H1 (cell line): ENCODE data around the gene IGSF23. TPM values are rescaled to one million over a fixed set of nuclear protein-coding genes. Genes with fewer than 3 reads are reported as not detected.

Experiments used
- CTCF ChIA-PET: fragments of 300-600 bp; sonication (Branson Sonifier 250); formaldehyde crosslinking; loops from one replicate; lab custom pipeline; 2021; ENCODE audit not compliant: partially characterized antibody; lab: Charles Lee
- POLR2A ChIA-PET: fragments of 300-600 bp; sonication (Branson Sonifier 250); formaldehyde crosslinking; loops from one replicate; lab custom pipeline; 2021; ENCODE audit warnings: inconsistent platforms; ENCODE audit not compliant: partially characterized antibody; lab: Charles Lee
- DNase-seq, 2 experiments: peaks; one replicate each; pipeline versions ENCODE4 v3.0.0 to v3.0.0-alpha.2; 2010 to 2022; ENCODE audit warnings: low spot score in 2 of 2, low read depth in 1 of 2, mixed read lengths in 1 of 2
- FAIRE-seq: peaks from 2 replicates; lab custom pipeline; 2011; peaks lifted over from hg19 to GRCh38; lab: Jason Lieb, UNC
- H2AFZ ChIP-seq: 2 replicates; pipeline ENCODE4 v1.8.1; 2012; ENCODE audit warnings: low read length, inconsistent platforms
- H2AK5ac ChIP-seq: 2 replicates; pipeline ENCODE4 v1.6.1; 2013; ENCODE audit warnings: low read depth, low read length
- H2BK120ac ChIP-seq: replicated peaks from 2 replicates; pipeline ENCODE3; 2013; ENCODE audit warnings: low read depth, low read length, inconsistent platforms
- H2BK12ac ChIP-seq: 2 replicates; pipeline ENCODE4 v1.6.1; 2013; ENCODE audit warnings: low read depth, low read length
- H2BK15ac ChIP-seq: 2 replicates; pipeline ENCODE4 v1.6.1; 2013; ENCODE audit warnings: low read length
- H2BK20ac ChIP-seq: 2 replicates; pipeline ENCODE4 v1.6.1; 2013; ENCODE audit warnings: low read length
- H2BK5ac ChIP-seq: 2 replicates; pipeline ENCODE4 v1.6.1; 2013; ENCODE audit warnings: low read depth, low read length
- H3K14ac ChIP-seq: 2 replicates; pipeline ENCODE4 v1.6.1; 2013; ENCODE audit warnings: inconsistent platforms; ENCODE audit not compliant: insufficient read length
- H3K18ac ChIP-seq: 2 replicates; pipeline ENCODE4 v1.6.1; 2013; ENCODE audit warnings: low read length; ENCODE audit errors: extremely low read depth
- H3K23ac ChIP-seq: 2 replicates; pipeline ENCODE4 v1.6.1; 2013; ENCODE audit warnings: inconsistent platforms; ENCODE audit not compliant: insufficient read length
- H3K23me2 ChIP-seq: 2 replicates; pipeline ENCODE4 v1.6.1; 2013; ENCODE audit warnings: low read depth, low read length
- H3K27ac ChIP-seq: 2 replicates; pipeline ENCODE4 v1.6.1; 2011; ENCODE audit warnings: low read depth, low read length, inconsistent platforms
- H3K27me3 ChIP-seq, 4 experiments: replicated peaks in 1 of 4; 1 replicate in 1 of 4; 2 replicates in 3 of 4; pipeline versions ENCODE4 v1.6.1 to v1.8.1; 2011 to 2013; ENCODE audit warnings: low read length in 3 of 4, mild to moderate bottlenecking in 3 of 4, inconsistent platforms in 2 of 4, mixed read lengths in 2 of 4, moderate library complexity in 1 of 4; ENCODE audit not compliant: control insufficient read depth in 3 of 4, insufficient read depth in 3 of 4; ENCODE audit errors: extremely low read depth in 1 of 4
- H3K36me3 ChIP-seq, 4 experiments: 2 replicates each; pipeline versions ENCODE4 v1.6.1 to v1.8.1; 2011 to 2013; ENCODE audit warnings: mild to moderate bottlenecking in 4 of 4, low read length in 3 of 4, moderate library complexity in 2 of 4, control low read depth in 1 of 4, inconsistent platforms in 1 of 4; ENCODE audit not compliant: insufficient read depth in 4 of 4, control insufficient read depth in 2 of 4
- H3K4ac ChIP-seq: replicated peaks from 2 replicates; pipeline ENCODE3; 2013; ENCODE audit warnings: low read length, low read depth, mixed read lengths, inconsistent platforms; ENCODE audit not compliant: insufficient read length
- H3K4me1 ChIP-seq, 4 experiments: replicated peaks in 1 of 4; 1 replicate in 1 of 4; 2 replicates in 3 of 4; pipeline versions ENCODE4 v1.6.1 to v1.8.1; 2011 to 2013; ENCODE audit warnings: low read length in 3 of 4, inconsistent platforms in 2 of 4, mixed read lengths in 1 of 4; ENCODE audit not compliant: insufficient read depth in 4 of 4, control insufficient read depth in 3 of 4
- H3K4me2 ChIP-seq, 2 experiments: 2 replicates each; pipeline versions ENCODE4 v1.6.1 to v1.8.1; 2011 to 2013; ENCODE audit warnings: low read depth in 2 of 2, low read length in 2 of 2, control low read depth in 1 of 2, inconsistent platforms in 1 of 2, mild to moderate bottlenecking in 1 of 2; ENCODE audit not compliant: insufficient read depth in 1 of 2
- H3K4me3 ChIP-seq, 4 experiments: fragments of 200-600, 300-600 bp in 1 of 4; sonication (generic), shearing (Covaris generic), sonication (Bioruptor Twin) in 1 of 4; 2 replicates each; pipeline versions ENCODE4 v1.5.1 to v1.8.1; 2011 to 2016; ENCODE audit warnings: low read length in 4 of 4, low read depth in 3 of 4, control low read depth in 2 of 4, inconsistent platforms in 2 of 4, mild to moderate bottlenecking in 2 of 4, mixed read lengths in 1 of 4, moderate library complexity in 1 of 4; ENCODE audit not compliant: insufficient read depth in 2 of 4; ENCODE audit errors: extremely low read depth in 1 of 4
- H3K56ac ChIP-seq: replicated peaks from 2 replicates; pipeline ENCODE3; 2013; ENCODE audit warnings: low read depth, mild to moderate bottlenecking, mixed read lengths, low read length, inconsistent platforms; ENCODE audit not compliant: insufficient read length
- H3K79me1 ChIP-seq: 2 replicates; pipeline ENCODE4 v1.6.1; 2013; ENCODE audit warnings: low read depth, low read length, control low read depth
- H3K79me2 ChIP-seq, 2 experiments: 2 replicates each; pipeline versions ENCODE4 v1.6.1 to v1.8.1; 2012 to 2013; ENCODE audit warnings: low read length in 2 of 2, mild to moderate bottlenecking in 2 of 2, inconsistent platforms in 1 of 2; ENCODE audit not compliant: insufficient read depth in 2 of 2, control insufficient read depth in 1 of 2
- H3K9ac ChIP-seq, 4 experiments: replicated peaks in 1 of 4; 1 replicate in 1 of 4; 2 replicates in 3 of 4; pipeline versions ENCODE4 v1.6.1 to v1.8.1; 2011 to 2013; ENCODE audit warnings: low read depth in 3 of 4, low read length in 3 of 4, control low read depth in 2 of 4, mild to moderate bottlenecking in 2 of 4, moderate library complexity in 2 of 4, inconsistent platforms in 1 of 4; ENCODE audit errors: extremely low read depth in 1 of 4
- H3K9me3 ChIP-seq, 2 experiments: 2 replicates each; pipeline versions ENCODE4 v1.6.1 to v1.8.1; 2012 to 2013; ENCODE audit warnings: mild to moderate bottlenecking in 2 of 2, moderate library complexity in 2 of 2, control low read depth in 1 of 2, inconsistent platforms in 1 of 2, low read depth in 1 of 2, low read length in 1 of 2, mixed read lengths in 1 of 2; ENCODE audit not compliant: insufficient read depth in 2 of 2
- H4K20me1 ChIP-seq, 2 experiments: replicated peaks in 1 of 2; 2 replicates each; pipeline versions ENCODE3 to v1.8.1; 2011 to 2013; ENCODE audit warnings: inconsistent platforms in 2 of 2, low read length in 2 of 2, mild to moderate bottlenecking in 1 of 2; ENCODE audit not compliant: insufficient read depth in 2 of 2, control insufficient read depth in 1 of 2
- H4K5ac ChIP-seq: 2 replicates; pipeline ENCODE4 v1.6.1; 2013; ENCODE audit warnings: low read length, low read depth, mixed read lengths, inconsistent platforms; ENCODE audit not compliant: insufficient read length
- H4K8ac ChIP-seq: 2 replicates; pipeline ENCODE4 v1.8.0; 2013; ENCODE audit warnings: mild to moderate bottlenecking, moderate library complexity, low read length, inconsistent platforms; ENCODE audit not compliant: insufficient read depth; ENCODE audit errors: extremely low read depth
- H4K91ac ChIP-seq: replicated peaks from 2 replicates; pipeline ENCODE3; 2013; ENCODE audit warnings: low read length, mixed read lengths, inconsistent platforms; ENCODE audit not compliant: insufficient read length
- CBX8 ChIP-seq: fragments of 300-800, 300-1000 bp; sonication (generic); IDR thresholded peaks from 2 replicates; pipeline ENCODE4 v1.7.1; 2016; ENCODE audit warnings: low read depth, low read length, borderline replicate concordance
- CHD2 ChIP-seq: IDR thresholded peaks from 2 replicates; pipeline ENCODE4 v1.6.1; 2012; ENCODE audit warnings: low read length, improper control_type of control experiment
- GTF2F1 ChIP-seq: IDR thresholded peaks from 2 replicates; pipeline ENCODE4 v1.6.1; 2012; ENCODE audit warnings: low read depth, low read length, improper control_type of control experiment, borderline replicate concordance
- PHF8 ChIP-seq: fragments of 200-600 bp; sonication (generic); conservative IDR thresholded peaks from 2 replicates; pipeline ENCODE4 v1.7.1; 2012; ENCODE audit warnings: low read depth, mild to moderate bottlenecking, inconsistent platforms, low read length, moderate library complexity
- TAF7 ChIP-seq: optimal IDR thresholded peaks from 2 replicates; pipeline ENCODE3; 2011; ENCODE audit warnings: low read depth, mild to moderate bottlenecking, inconsistent platforms, low read length, moderate library complexity, borderline replicate concordance
- WGBS, 2 experiments: shearing (Covaris generic) in 1 of 2; methylation state at CpG; one replicate each; pipeline versions ENCODE4 v1.1.6 to v1.1.7; 2013 to 2015; ENCODE audit warnings: low lambda C conversion rate in 2 of 2, mixed read lengths in 2 of 2, inconsistent platforms in 1 of 2, low coverage in 1 of 2, missing lambda C conversion rate in 1 of 2; ENCODE audit not compliant: insufficient replicate concordance in 2 of 2, insufficient coverage in 1 of 2, insufficient read length in 1 of 2; ENCODE audit errors: extremely low coverage in 1 of 2, missing lambda C conversion rate in 1 of 2; 5-methylcytosine and 5-hydroxymethylcytosine counted together
- polyA plus RNA-seq, 7 experiments: library from polyadenylated mRNA; depleted of rRNA in 3 of 7; stranded (reverse) in 5 of 7; unstranded in 2 of 7; fragments of >200 nt in 5 of 7; fragments of 200-250 nt in 2 of 7; gene quantifications; 1 replicate in 5 of 7; 2 replicates in 1 of 7; 4 replicates in 1 of 7; pipeline versions ENCODE4 v1.2.1 to v1.2.3, GENCODE V29; 2011 to 2013; ENCODE audit warnings: missing spikeins in 2 of 7, mixed read lengths in 2 of 7
- total RNA-seq: library from RNA; stranded (reverse); fragmentation: NEBNext Ultra II Directional; extraction: Animal tissue kit (Norgen Biotek cat#: 25700); gene quantifications from 2 replicates; pipeline ENCODE4 v1.2.1, GENCODE V29; 2021
- TF ChIP-seq, protein P1 (sequence below): IDR thresholded peaks from 2 replicates; pipeline ENCODE4 v1.6.1; 2012; ENCODE audit warnings: low read length, inconsistent platforms
- TF ChIP-seq, protein P2 (sequence below): IDR thresholded peaks from 2 replicates; pipeline ENCODE4 v1.6.1; 2011; ENCODE audit warnings: low read length, improper control_type of control experiment

IGSF23 gene
- total and polyA plus RNA-seq, 2 of the 8 experiments (the other 6 are each of a cell fraction or from before 2014, with no cell fraction given) = not detected

DNA sequence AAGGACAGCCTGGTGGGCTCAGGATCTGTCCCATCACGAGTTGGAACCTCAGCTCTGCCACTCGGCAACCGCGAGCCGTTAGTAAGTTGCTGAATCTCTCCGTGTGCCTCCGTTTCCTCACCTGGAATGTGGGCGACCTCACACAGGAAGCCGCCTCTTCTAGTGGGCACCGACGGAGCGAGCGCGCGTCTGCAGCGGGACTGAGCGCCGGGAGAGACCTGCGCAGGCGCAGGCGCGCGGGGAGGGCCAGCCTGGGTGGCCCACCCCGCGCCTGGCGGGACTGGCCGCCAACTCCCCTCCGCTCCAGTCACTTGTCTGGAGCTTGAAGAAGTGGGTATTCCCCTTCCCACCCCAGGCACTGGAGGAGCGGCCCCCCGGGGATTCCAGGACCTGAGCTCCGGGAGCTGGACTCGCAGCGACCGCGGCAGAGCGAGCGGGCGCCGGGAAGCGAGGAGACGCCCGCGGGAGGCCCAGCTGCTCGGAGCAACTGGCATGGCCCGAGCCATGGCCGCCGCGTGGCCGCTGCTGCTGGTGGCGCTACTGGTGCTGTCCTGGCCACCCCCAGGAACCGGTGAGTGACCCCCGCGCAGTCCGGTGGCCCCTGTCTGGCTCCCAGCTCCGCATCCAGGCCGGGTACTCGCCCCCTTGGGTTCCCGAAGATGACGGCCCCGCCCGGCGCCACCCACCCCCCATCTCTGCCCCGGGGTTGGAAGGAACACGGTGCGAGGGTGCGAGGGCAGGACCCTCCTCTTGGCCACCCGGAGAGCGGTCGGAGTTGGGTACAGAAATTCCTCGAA lies 30.4 kb downstream of the IGSF23 start, which contains the start of gene PVR:
Gene PVR (plus strand): TSS at position 306 of the 797 bp plus-strand sequence. CDS start 187 bp downstream, at position 493.
- Histone ChIP-seq H3K9me3 (no peaks in the 10 kb centered on the region), H3K4me2 (peak within 1 kb of the TSS; percentile 79 to 95), H3K23me2 (peaks cover 3% of the 10 kb centered on the region; the same call in 1 of the 2 replicates), H3K27me3 (peaks cover 0 to 8% (median 6%) of the 10 kb centered on the region in 4 experiments; a peak in 6 of 7 replicates), H2BK20ac (no peak within 1 kb of the TSS), H4K8ac (peak within 1 kb of the TSS; percentile 86), H3K79me1 (no peaks in the 10 kb centered on the region; the same call in none of the 2 replicates), H3K56ac (no peak within 1 kb of the TSS), H2BK12ac (peak within 1 kb of the TSS; percentile 90; the same call in 1 of the 2 replicates), H3K23ac (no peak within 1 kb of the TSS), H4K91ac (peak within 1 kb of the TSS; percentile 61), H3K4me3 (peak within 1 kb of the TSS; percentile 54 to 99 (median 74)), H4K5ac (peak within 1 kb of the TSS; percentile 80), H4K20me1 (peaks cover 2 to 5% of the 10 kb centered on the region in 2 experiments), H3K4ac (no peak within 1 kb of the TSS), H3K14ac (no peak within 1 kb of the TSS), H3K79me2 (peaks cover 0 to 3% of the 10 kb centered on the region in 2 experiments; a peak in 2 of 4 replicates), H2BK5ac (peak within 1 kb of the TSS; percentile 6; the same call in 1 of the 2 replicates), H2BK15ac (peak within 1 kb of the TSS; percentile 98; the same call in 1 of the 2 replicates), H3K4me1 (peaks cover 0 to 2% (median under 1%) of the 10 kb centered on the region in 4 experiments; a peak in 2 of 7 replicates), H3K18ac (peak within 1 kb of the TSS; percentile 88), H2AK5ac (no peak within 1 kb of the TSS), H2AFZ (peak within 1 kb of the TSS; percentile 93), H3K27ac (no peak within 1 kb of the TSS; the same call in 1 of the 2 replicates), H2BK120ac (peak within 1 kb of the TSS; percentile 83), H3K9ac (peak within 1 kb of the TSS; percentile 3 to 73 (median 66); a peak in 6 of 7 replicates), H3K36me3 (peaks cover 0 to 12% (median 5%) of the 10 kb centered on the region in 4 experiments; a peak in 5 of 8 replicates)
- peak; percentile 29 to 77 for DNase-seq
- ChIA-PET POLR2A (interaction anchor here (0.5 to 2.3 kb wide), 6 partner anchors 9 to 149 kb away, joined by 3 to 6 read pairs (median 4); no protein-coding TSS in a partner anchor), CTCF (interaction anchor here (0.7 to 2.5 kb wide), 12 partner anchors 8 to 205 kb away, joined by 3 to 16 read pairs (median 4); no protein-coding TSS in a partner anchor)
- WGBS, 2 experiments = 2% methylated on average over 47 of the region's 70 CpGs; no CpG with 5 or more reads in 1 of the 2 experiments
- FAIRE-seq = no peak
- TF ChIP-seq, protein P1, sequence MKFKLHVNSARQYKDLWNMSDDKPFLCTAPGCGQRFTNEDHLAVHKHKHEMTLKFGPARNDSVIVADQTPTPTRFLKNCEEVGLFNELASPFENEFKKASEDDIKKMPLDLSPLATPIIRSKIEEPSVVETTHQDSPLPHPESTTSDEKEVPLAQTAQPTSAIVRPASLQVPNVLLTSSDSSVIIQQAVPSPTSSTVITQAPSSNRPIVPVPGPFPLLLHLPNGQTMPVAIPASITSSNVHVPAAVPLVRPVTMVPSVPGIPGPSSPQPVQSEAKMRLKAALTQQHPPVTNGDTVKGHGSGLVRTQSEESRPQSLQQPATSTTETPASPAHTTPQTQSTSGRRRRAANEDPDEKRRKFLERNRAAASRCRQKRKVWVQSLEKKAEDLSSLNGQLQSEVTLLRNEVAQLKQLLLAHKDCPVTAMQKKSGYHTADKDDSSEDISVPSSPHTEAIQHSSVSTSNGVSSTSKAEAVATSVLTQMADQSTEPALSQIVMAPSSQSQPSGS = no peak
- TF ChIP-seq TAF7 (no peak), CHD2 (no peak), PHF8 (peak; percentile 65; the same call in 1 of the 2 replicates), CBX8 (no peak), GTF2F1 (no peak)
- TF ChIP-seq, protein P2, sequence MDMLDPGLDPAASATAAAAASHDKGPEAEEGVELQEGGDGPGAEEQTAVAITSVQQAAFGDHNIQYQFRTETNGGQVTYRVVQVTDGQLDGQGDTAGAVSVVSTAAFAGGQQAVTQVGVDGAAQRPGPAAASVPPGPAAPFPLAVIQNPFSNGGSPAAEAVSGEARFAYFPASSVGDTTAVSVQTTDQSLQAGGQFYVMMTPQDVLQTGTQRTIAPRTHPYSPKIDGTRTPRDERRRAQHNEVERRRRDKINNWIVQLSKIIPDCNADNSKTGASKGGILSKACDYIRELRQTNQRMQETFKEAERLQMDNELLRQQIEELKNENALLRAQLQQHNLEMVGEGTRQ = no peak
